ENCODE results near the gene MORN1.

Gene MORN1

GRCh38 chr1:2356401-2356800 lies 35.0 kb downstream of the MORN1 start:
- H3K9me3 ChIP-seq (ENCODE audit: insufficient read depth, low read depth, low read length): no peaks in the 10 kb centered on the region
- TF ChIP-seq CTCF (conservative IDR thresholded peaks at IDR 0.05; ENCODE audit: low read length): no peak
- TF ChIP-seq EZH2phosphoT487 (IDR thresholded peaks at IDR 0.05; ENCODE audit: borderline replicate concordance): no peak
- no peaks in the 10 kb centered on the region for H3K36me3 ChIP-seq (ENCODE audit: insufficient read depth, low read length)
- H3F3A ChIP-seq (ENCODE audit: low read depth): no peaks in the 10 kb centered on the region
- H4K20me1 ChIP-seq (ENCODE audit: insufficient read depth, low read length, poor library complexity, severe bottlenecking): no peaks in the 10 kb centered on the region
- no peaks in the 10 kb centered on the region for H3K79me2 ChIP-seq (ENCODE audit: insufficient read depth, low read length)
- no peaks in the 10 kb centered on the region for H3K27me3 ChIP-seq (ENCODE audit: insufficient read depth, low read length, poor library complexity, severe bottlenecking)
- H3K9me2 ChIP-seq (replicated peaks; ENCODE audit: low read depth, low read length): no peaks in the 10 kb centered on the region
- no peak overlapping the region for H2AFZ ChIP-seq (ENCODE audit: low read length)
- H3K4me2 ChIP-seq (ENCODE audit: low read depth, low read length, poor library complexity, severe bottlenecking): no peak overlapping the region
- H3K4me3 ChIP-seq (ENCODE audit: low read length, poor library complexity, severe bottlenecking): no peak overlapping the region
- H3K9ac ChIP-seq (ENCODE audit: low read depth, low read length, poor library complexity, severe bottlenecking): no peak overlapping the region
- H3K4me1 ChIP-seq (ENCODE audit: insufficient read depth, low read length, poor library complexity, severe bottlenecking): no peaks in the 10 kb centered on the region

GRCh38 chr1:2355373-2356261 lies 35.7 kb downstream of the MORN1 start:
- Histone ChIP-seq H3K9me2 (replicated peaks; ENCODE audit: low read depth, low read length) (no peaks in the 10 kb centered on the region), H4K20me1 (ENCODE audit: insufficient read depth, low read length, poor library complexity, severe bottlenecking) (no peaks in the 10 kb centered on the region), H3K4me3 (ENCODE audit: low read length, poor library complexity, severe bottlenecking) (no peak overlapping the region), H3K4me1 (ENCODE audit: insufficient read depth, low read length, poor library complexity, severe bottlenecking) (no peaks in the 10 kb centered on the region), H3F3A (ENCODE audit: low read depth) (no peaks in the 10 kb centered on the region), H3K9ac (ENCODE audit: low read depth, low read length, poor library complexity, severe bottlenecking) (no peak overlapping the region), H2AFZ (ENCODE audit: low read length) (no peak overlapping the region), H3K79me2 (ENCODE audit: insufficient read depth, low read length) (no peaks in the 10 kb centered on the region), H3K4me2 (ENCODE audit: low read depth, low read length, poor library complexity, severe bottlenecking) (no peak overlapping the region), H3K9me3 (ENCODE audit: insufficient read depth, low read depth, low read length) (no peaks in the 10 kb centered on the region), H3K27me3 (ENCODE audit: insufficient read depth, low read length, poor library complexity, severe bottlenecking) (no peaks in the 10 kb centered on the region), H3K36me3 (ENCODE audit: insufficient read depth, low read length) (no peaks in the 10 kb centered on the region)
- TF ChIP-seq EZH2phosphoT487 (IDR thresholded peaks at IDR 0.05; ENCODE audit: borderline replicate concordance) (no peak), CTCF (conservative IDR thresholded peaks at IDR 0.05; ENCODE audit: low read length) (no peak)

- Histone ChIP-seq H3K4me1 (ENCODE audit: insufficient read depth, low read length, poor library complexity, severe bottlenecking) (no peaks in the 10 kb centered on the region), H3K9me3 (ENCODE audit: insufficient read depth, low read depth, low read length) (no peaks in the 10 kb centered on the region), H3K36me3 (ENCODE audit: insufficient read depth, low read length) (no peaks in the 10 kb centered on the region), H2AFZ (ENCODE audit: low read length) (no peak overlapping the region), H3K79me2 (ENCODE audit: insufficient read depth, low read length) (no peaks in the 10 kb centered on the region), H3F3A (ENCODE audit: low read depth) (no peaks in the 10 kb centered on the region), H3K9me2 (replicated peaks; ENCODE audit: low read depth, low read length) (no peaks in the 10 kb centered on the region), H3K9ac (ENCODE audit: low read depth, low read length, poor library complexity, severe bottlenecking) (no peak overlapping the region), H4K20me1 (ENCODE audit: insufficient read depth, low read length, poor library complexity, severe bottlenecking) (no peaks in the 10 kb centered on the region), H3K27me3 (ENCODE audit: insufficient read depth, low read length, poor library complexity, severe bottlenecking) (no peaks in the 10 kb centered on the region), H3K4me3 (ENCODE audit: low read length, poor library complexity, severe bottlenecking) (no peak overlapping the region), H3K4me2 (ENCODE audit: low read depth, low read length, poor library complexity, severe bottlenecking) (no peak overlapping the region)
- TF ChIP-seq CTCF (conservative IDR thresholded peaks at IDR 0.05; ENCODE audit: low read length): no peak
- no peak for TF ChIP-seq EZH2phosphoT487 (IDR thresholded peaks at IDR 0.05; ENCODE audit: borderline replicate concordance)
These were observed 36.6 kb downstream of the MORN1 start for GRCh38 chr1:2354511-2355372.
